NCI-H748 treated with DMSO at 0.1 percent for 48 hours (cell line): ENCODE results near the gene HYLS1.

Experiments used
- DNase-seq: peaks from one replicate; lab custom pipeline; 2025; lab: John Stamatoyannopoulos, UW

HYLS1 gene

DNA sequence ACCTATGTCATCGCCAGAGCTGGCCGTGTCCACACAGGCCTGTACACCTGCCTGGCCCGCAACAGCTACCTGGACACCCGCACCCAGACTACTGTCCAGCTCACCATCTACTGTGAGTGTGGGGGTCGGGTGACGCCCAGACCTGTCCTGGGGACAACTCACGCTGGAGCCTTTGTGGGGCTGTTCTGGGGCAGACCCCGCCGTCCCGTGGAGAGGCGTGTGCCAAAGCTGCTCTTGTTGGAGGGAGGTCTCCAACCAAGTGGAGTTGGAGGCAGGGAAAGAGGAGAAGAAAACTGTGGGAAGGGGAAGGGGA, 62.7 kb downstream of the HYLS1 start:
- no peak for DNase-seq
